Left forelimb (tissue), 1 donor: ENCODE data around the gene NPTXR.
"Not testable (repeated sequence)": the region's sequence is repeated elsewhere in the genome, so short reads cannot be mapped to it uniquely, and the experiment has no call there.

Experiments used
- DNase-seq: peaks from one replicate; pipeline ENCODE4 v3.0.0-alpha.2; 2018; ENCODE audit warnings: low spot score

The NPTXR gene

GRCh38 chr22:38868886-38869381 lies 25.1 kb upstream of the NPTXR start:
- DNase-seq: peak; percentile 77

- peak; percentile 50 for DNase-seq
Measured at GRCh38 chr22:38868286-38868721, 24.5 kb upstream of the NPTXR start.

- peak; percentile 60 for DNase-seq
Measured at GRCh38 chr22:38867471-38868285, 23.9 kb upstream of the NPTXR start.

- no peak for DNase-seq
Measured at GRCh38 chr22:38867124-38867455, 23.3 kb upstream of the NPTXR start.

- DNase-seq: peak; percentile 64
Measured at GRCh38 chr22:38866399-38867123, 22.7 kb upstream of the NPTXR start.

- peak; percentile 61 for DNase-seq
Measured at GRCh38 chr22:38866024-38866398, 22.2 kb upstream of the NPTXR start.

- peak; percentile 69 for DNase-seq
Measured at GRCh38 chr22:38865201-38866023, 21.6 kb upstream of the NPTXR start.

- peak; percentile 60 for DNase-seq
Measured at GRCh38 chr22:38864361-38865191, 20.7 kb upstream of the NPTXR start.

- peak; percentile 63 for DNase-seq
Measured at GRCh38 chr22:38863531-38864131, 19.8 kb upstream of the NPTXR start.

- no peak for DNase-seq
Measured at GRCh38 chr22:38862375-38863329, 18.8 kb upstream of the NPTXR start.

GRCh38 chr22:38861927-38862326 lies 18.1 kb upstream of the NPTXR start:
- no peak for DNase-seq

- no peak for DNase-seq
Measured at GRCh38 chr22:38861170-38861876, 17.5 kb upstream of the NPTXR start.

- no peak for DNase-seq
Measured at GRCh38 chr22:38860283-38861169, 16.7 kb upstream of the NPTXR start.

- DNase-seq: peak; percentile 66
Measured at GRCh38 chr22:38859581-38860282, 15.9 kb upstream of the NPTXR start.

GRCh38 chr22:38858492-38858891 lies 14.7 kb upstream of the NPTXR start:
- DNase-seq: no peak

GRCh38 chr22:38854476-38854875 lies 10.6 kb upstream of the NPTXR start:
- not testable (repeated sequence) for DNase-seq

- not testable (repeated sequence) for DNase-seq
Measured at GRCh38 chr22:38853883-38854282, 10.1 kb upstream of the NPTXR start.
